Astrocyte (in vitro differentiated cells and primary cell): Measurements from ENCODE around the gene PRKCB.

Experiments used
- CTCF ChIP-seq: IDR thresholded peaks from 2 replicates; pipeline ENCODE4 v1.5.1; 2011; ENCODE audit warnings: low read depth, mild to moderate bottlenecking, inconsistent platforms, low read length, moderate library complexity; ENCODE audit not compliant: insufficient read depth
- EZH2 ChIP-seq: IDR thresholded peaks from 2 replicates; pipeline ENCODE4 v1.6.1; 2012; ENCODE audit warnings: mild to moderate bottlenecking, low read length, inconsistent platforms; ENCODE audit not compliant: insufficient read depth

- TF ChIP-seq CTCF (no peak), EZH2 (no peak)
Observed at GRCh38 chr16:24111724-24112302, 276.0 kb downstream of the PRKCB start.
